Osteoblast (primary cell): ENCODE data around the gene CCNDBP1. TPM values are rescaled to one million over a fixed set of nuclear protein-coding genes. Genes with fewer than 3 reads are reported as not detected.

ENCODE experiments used
- DNase-seq: peaks from one replicate; pipeline ENCODE4 v3.0.0; 2011; ENCODE audit warnings: low spot score, mixed read lengths; ENCODE audit not compliant: insufficient read length; ENCODE audit errors: missing footprints
- H2AFZ ChIP-seq: 2 replicates; pipeline ENCODE4 v1.6.0; 2011; ENCODE audit warnings: mild to moderate bottlenecking, low read length
- H3K27ac ChIP-seq: 2 replicates; pipeline ENCODE4 v1.5.1; 2011; ENCODE audit warnings: mild to moderate bottlenecking, low read depth, low read length, moderate library complexity
- H3K27me3 ChIP-seq: 2 replicates; pipeline ENCODE4 v1.6.0; 2012; ENCODE audit warnings: mild to moderate bottlenecking, control low read depth, inconsistent platforms, low read length, moderate library complexity; ENCODE audit not compliant: insufficient read depth
- H3K36me3 ChIP-seq: 2 replicates; pipeline ENCODE4 v1.5.1; 2011; ENCODE audit warnings: mild to moderate bottlenecking, low read length, control low read depth, moderate library complexity; ENCODE audit not compliant: insufficient read depth
- H3K4me1 ChIP-seq: 2 replicates; pipeline ENCODE4 v1.5.1; 2011; ENCODE audit warnings: mild to moderate bottlenecking, low read length, control low read depth, moderate library complexity; ENCODE audit not compliant: insufficient read depth
- H3K4me2 ChIP-seq: 2 replicates; pipeline ENCODE4 v1.6.0; 2011; ENCODE audit warnings: mild to moderate bottlenecking, low read length; ENCODE audit not compliant: insufficient read depth
- H3K4me3 ChIP-seq: fragments of 200-600 bp; sonication (generic); 3 replicates; pipeline ENCODE4 v1.5.1; 2012; ENCODE audit warnings: mild to moderate bottlenecking, low read length, inconsistent platforms; ENCODE audit not compliant: insufficient read depth
- H3K79me2 ChIP-seq: 2 replicates; pipeline ENCODE4 v1.6.0; 2012; ENCODE audit warnings: mild to moderate bottlenecking, low read length, control low read depth, inconsistent platforms; ENCODE audit not compliant: insufficient read depth
- H3K9me3 ChIP-seq: 2 replicates; pipeline ENCODE4 v1.5.1; 2011; ENCODE audit warnings: low read depth, low read length, control low read depth
- H4K20me1 ChIP-seq: 2 replicates; pipeline ENCODE4 v1.6.0; 2012; ENCODE audit warnings: mild to moderate bottlenecking, low read length, control low read depth; ENCODE audit not compliant: insufficient read depth
- total RNA-seq: library from RNA; depleted of rRNA; stranded (reverse); fragments of >200 nt; gene quantifications from 2 replicates; pipeline ENCODE4 v1.2.3, GENCODE V29; 2012
- TF ChIP-seq, protein P1 (sequence below): IDR thresholded peaks from 2 replicates; pipeline ENCODE4 v1.5.1; 2011; ENCODE audit warnings: mild to moderate bottlenecking, low read depth, low read length, moderate library complexity; ENCODE audit errors: extremely low read depth

Gene CCNDBP1
- total RNA-seq, 1 donor, result 66.6 TPM

- TF ChIP-seq, protein P1, sequence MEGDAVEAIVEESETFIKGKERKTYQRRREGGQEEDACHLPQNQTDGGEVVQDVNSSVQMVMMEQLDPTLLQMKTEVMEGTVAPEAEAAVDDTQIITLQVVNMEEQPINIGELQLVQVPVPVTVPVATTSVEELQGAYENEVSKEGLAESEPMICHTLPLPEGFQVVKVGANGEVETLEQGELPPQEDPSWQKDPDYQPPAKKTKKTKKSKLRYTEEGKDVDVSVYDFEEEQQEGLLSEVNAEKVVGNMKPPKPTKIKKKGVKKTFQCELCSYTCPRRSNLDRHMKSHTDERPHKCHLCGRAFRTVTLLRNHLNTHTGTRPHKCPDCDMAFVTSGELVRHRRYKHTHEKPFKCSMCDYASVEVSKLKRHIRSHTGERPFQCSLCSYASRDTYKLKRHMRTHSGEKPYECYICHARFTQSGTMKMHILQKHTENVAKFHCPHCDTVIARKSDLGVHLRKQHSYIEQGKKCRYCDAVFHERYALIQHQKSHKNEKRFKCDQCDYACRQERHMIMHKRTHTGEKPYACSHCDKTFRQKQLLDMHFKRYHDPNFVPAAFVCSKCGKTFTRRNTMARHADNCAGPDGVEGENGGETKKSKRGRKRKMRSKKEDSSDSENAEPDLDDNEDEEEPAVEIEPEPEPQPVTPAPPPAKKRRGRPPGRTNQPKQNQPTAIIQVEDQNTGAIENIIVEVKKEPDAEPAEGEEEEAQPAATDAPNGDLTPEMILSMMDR, result no peak
- Histone ChIP-seq H3K27ac (no peak overlapping the region), H3K36me3 (no peaks in the 10 kb centered on the region), H2AFZ (no peak overlapping the region), H4K20me1 (no peaks in the 10 kb centered on the region), H3K79me2 (no peaks in the 10 kb centered on the region), H3K4me1 (no peaks in the 10 kb centered on the region), H3K9me3 (no peaks in the 10 kb centered on the region), H3K4me3 (no peak overlapping the region), H3K27me3 (peaks cover 18% of the 10 kb centered on the region), H3K4me2 (no peak overlapping the region)
- no peak for DNase-seq
Observed at GRCh38 chr15:43229977-43230376, 44.8 kb downstream of the CCNDBP1 start.

GRCh38 chr15:43230640-43231115 lies 45.5 kb downstream of the CCNDBP1 start:
- Histone ChIP-seq H3K79me2 (no peaks in the 10 kb centered on the region), H3K4me2 (no peak overlapping the region), H3K4me1 (no peaks in the 10 kb centered on the region), H3K4me3 (no peak overlapping the region), H3K9me3 (no peaks in the 10 kb centered on the region), H3K27me3 (peaks cover 21% of the 10 kb centered on the region), H3K36me3 (no peaks in the 10 kb centered on the region), H3K27ac (no peak overlapping the region), H4K20me1 (no peaks in the 10 kb centered on the region), H2AFZ (no peak overlapping the region)
- TF ChIP-seq, protein P1, result no peak
- no peak for DNase-seq

DNA sequence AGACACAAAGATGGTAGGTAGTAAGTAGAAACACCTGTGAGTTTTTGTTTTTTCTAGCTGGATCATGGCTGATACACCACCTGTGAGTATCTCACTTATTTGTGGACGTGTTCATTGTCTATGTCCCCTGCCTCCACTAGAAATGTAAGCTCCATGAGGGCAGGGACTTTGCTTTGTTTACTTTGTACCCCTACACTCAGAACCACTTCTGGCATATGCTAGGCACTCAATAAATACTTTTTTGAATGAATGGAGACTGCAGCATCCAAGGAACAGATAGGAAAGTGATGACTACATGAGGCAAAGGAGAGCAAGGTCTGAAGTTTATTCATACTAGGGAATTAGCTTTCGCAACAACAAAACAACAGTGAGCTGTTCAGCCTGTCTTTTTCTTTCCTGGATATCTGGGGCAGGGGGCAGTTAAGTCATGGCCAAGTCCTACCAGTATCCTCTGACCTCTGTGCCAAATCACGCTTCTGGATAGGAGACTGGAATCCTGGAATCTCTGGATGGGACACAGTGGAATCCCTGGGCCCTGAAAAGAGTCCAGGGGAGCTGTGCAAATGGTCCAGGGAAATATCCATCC lies 47.2 kb downstream of the CCNDBP1 start:
- H4K20me1 ChIP-seq, result no peaks in the 10 kb centered on the region
- no peak for DNase-seq
- H3K36me3 ChIP-seq, result no peaks in the 10 kb centered on the region
- H2AFZ ChIP-seq, result no peak overlapping the region
- H3K4me1 ChIP-seq, result no peaks in the 10 kb centered on the region
- peaks cover 26% of the 10 kb centered on the region for H3K27me3 ChIP-seq
- H3K4me2 ChIP-seq, result no peak overlapping the region
- no peak overlapping the region for H3K4me3 ChIP-seq
- H3K27ac ChIP-seq, result no peak overlapping the region
- no peaks in the 10 kb centered on the region for H3K79me2 ChIP-seq
- no peaks in the 10 kb centered on the region for H3K9me3 ChIP-seq
- TF ChIP-seq, protein P1, result no peak

DNA sequence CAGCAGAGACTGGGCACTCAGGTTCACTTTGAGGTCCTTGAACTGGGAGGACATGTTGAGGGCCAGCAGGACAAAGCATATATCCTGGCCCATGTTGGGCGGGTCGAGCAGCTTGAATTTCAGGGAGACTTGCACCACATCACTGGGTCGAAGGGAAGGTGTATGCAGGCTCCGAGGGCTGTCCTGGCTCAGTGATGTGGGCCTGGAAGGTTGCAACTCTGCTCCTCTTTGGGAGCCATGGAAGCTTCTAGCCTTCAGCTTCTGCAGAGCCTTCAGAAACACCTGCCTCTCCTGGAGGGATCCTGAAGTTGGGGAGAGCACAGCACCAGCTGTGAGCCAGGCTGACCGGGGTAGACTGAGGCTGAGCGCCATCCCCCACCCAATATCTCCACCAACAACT lies 50.3 kb downstream of the CCNDBP1 start:
- Histone ChIP-seq H3K4me3 (no peak overlapping the region), H4K20me1 (no peaks in the 10 kb centered on the region), H3K4me1 (no peaks in the 10 kb centered on the region), H3K27ac (no peak overlapping the region), H3K79me2 (no peaks in the 10 kb centered on the region), H3K4me2 (no peak overlapping the region), H2AFZ (no peak overlapping the region), H3K9me3 (no peaks in the 10 kb centered on the region), H3K36me3 (no peaks in the 10 kb centered on the region), H3K27me3 (peaks cover 22% of the 10 kb centered on the region)
- DNase-seq, result no peak
- TF ChIP-seq, protein P1, result no peak
